Measurements from ENCODE around the gene RMP24. TPM values are rescaled to one million over a fixed set of nuclear protein-coding genes. Genes with fewer than 3 reads are reported as not detected.
A peak's percentile ranks its signal among the peaks of the same experiment; 100 is the strongest.

The RMP24 gene

GRCh38 chr18:36025025-36025424 lies 52.5 kb downstream of the RMP24 start:
- peak in 1 of 2 donors; percentile 66 for DNase-seq (ENCODE audit: low read depth in 1 of 2, low spot score in 1 of 2)
- Histone ChIP-seq H3K27ac (no peak overlapping the region), H3K27me3 (no peaks in the 10 kb centered on the region), H3K9me3 (ENCODE audit: low read depth) (no peaks in the 10 kb centered on the region), H3K36me3 (peaks cover 21% of the 10 kb centered on the region), H3K4me3 (no peak overlapping the region), H3K4me1 (ENCODE audit: low read depth) (no peaks in the 10 kb centered on the region)
- TF ChIP-seq, protein P1, sequence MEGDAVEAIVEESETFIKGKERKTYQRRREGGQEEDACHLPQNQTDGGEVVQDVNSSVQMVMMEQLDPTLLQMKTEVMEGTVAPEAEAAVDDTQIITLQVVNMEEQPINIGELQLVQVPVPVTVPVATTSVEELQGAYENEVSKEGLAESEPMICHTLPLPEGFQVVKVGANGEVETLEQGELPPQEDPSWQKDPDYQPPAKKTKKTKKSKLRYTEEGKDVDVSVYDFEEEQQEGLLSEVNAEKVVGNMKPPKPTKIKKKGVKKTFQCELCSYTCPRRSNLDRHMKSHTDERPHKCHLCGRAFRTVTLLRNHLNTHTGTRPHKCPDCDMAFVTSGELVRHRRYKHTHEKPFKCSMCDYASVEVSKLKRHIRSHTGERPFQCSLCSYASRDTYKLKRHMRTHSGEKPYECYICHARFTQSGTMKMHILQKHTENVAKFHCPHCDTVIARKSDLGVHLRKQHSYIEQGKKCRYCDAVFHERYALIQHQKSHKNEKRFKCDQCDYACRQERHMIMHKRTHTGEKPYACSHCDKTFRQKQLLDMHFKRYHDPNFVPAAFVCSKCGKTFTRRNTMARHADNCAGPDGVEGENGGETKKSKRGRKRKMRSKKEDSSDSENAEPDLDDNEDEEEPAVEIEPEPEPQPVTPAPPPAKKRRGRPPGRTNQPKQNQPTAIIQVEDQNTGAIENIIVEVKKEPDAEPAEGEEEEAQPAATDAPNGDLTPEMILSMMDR (IDR thresholded peaks at IDR 0.05; ENCODE audit: low read depth, low read length) = no peak

DNA sequence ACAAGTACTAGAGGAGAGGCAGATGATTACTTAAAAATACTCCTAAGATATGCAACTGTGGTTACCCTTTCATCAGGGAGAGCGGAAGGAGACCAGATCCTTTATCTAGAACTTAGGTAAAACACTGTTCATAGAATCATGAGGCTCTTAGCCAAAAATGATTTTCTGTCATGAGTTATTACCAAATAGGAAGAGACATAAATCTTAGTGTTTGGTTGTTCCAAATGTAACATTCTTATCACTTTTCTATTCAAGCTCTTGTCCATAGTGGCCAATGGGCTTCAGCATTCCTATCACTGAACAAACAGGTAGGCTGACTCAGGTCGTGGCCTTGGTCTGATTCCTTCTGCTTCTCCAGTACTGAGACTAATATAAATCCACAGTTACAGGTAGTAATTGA lies 56.4 kb downstream of the RMP24 start:
- no peaks in the 10 kb centered on the region for H3K4me1 ChIP-seq (ENCODE audit: low read depth)
- H3K27me3 ChIP-seq = no peaks in the 10 kb centered on the region
- no peak overlapping the region for H3K27ac ChIP-seq
- H3K36me3 ChIP-seq = peaks cover 29% of the 10 kb centered on the region
- no peak overlapping the region for H3K4me3 ChIP-seq
- H3K9me3 ChIP-seq (ENCODE audit: low read depth) = no peaks in the 10 kb centered on the region
- peak in 1 of 2 donors; percentile 21 for DNase-seq (ENCODE audit: low read depth in 1 of 2, low spot score in 1 of 2)
- TF ChIP-seq, protein P1 (IDR thresholded peaks at IDR 0.05; ENCODE audit: low read depth, low read length) = no peak

Other genes starting within 250 kb of the RMP24 start
- gene RPRD1A, start 94.9 kb downstream of the RMP24 start, total RNA-seq = 77.1 and 89.3 TPM in 2 replicates
- 29.5 and 40.4 TPM in 2 replicates for gene RPRD1A, start 94.9 kb downstream of the RMP24 start, polyA plus RNA-seq
- gene SLC39A6, start 156.7 kb downstream of the RMP24 start, total RNA-seq = 24.1 and 35.0 TPM in 2 replicates
- gene SLC39A6, start 156.7 kb downstream of the RMP24 start, polyA plus RNA-seq = 22.7 and 33.7 TPM in 2 replicates
- 27.1 and 39.2 TPM in 2 replicates for gene ELP2, start 157.2 kb downstream of the RMP24 start, total RNA-seq
- gene ELP2, start 157.2 kb downstream of the RMP24 start, polyA plus RNA-seq = 46.9 and 90.1 TPM in 2 replicates
- gene MOCOS, start 214.8 kb downstream of the RMP24 start, total RNA-seq = 0.60 and 0.85 TPM in 2 replicates
- 0.27 and 0.74 TPM in 2 replicates for gene MOCOS, start 214.8 kb downstream of the RMP24 start, polyA plus RNA-seq

Measured in cardiac muscle cell (in vitro differentiated cells and primary cell).